ENCODE measurements around the gene KRT76.

The KRT76 gene

DNA sequence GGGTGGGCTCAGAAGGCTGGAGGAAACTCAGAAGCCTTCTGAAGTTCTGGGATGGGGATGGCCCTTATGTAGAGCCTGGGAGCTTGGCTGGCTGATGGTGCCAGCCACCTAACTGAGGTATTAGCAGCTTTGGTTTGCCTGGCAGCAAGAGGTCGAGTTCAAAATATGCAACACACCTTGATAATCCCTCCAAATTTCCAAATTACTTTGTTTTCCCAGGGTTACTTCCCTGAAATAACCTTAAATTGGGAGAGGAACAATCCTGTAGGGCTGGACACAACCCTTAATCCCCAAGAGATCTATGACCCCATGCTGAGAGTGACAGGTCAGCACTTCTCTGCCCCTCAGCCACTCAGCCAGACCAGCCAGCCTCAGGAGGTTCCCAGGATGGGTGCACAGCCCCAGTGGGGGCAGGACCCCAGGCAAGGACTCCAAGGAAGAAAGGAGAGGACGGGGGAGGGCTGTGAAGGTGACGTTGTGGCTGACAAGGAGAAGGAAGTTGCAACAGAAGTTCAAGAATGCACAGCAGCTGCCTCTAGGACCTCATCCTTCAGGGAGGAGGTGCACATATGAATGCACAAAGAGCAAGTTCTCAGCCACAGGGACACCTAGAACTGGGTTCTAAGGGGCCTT lies 55.2 kb downstream of the KRT76 start:
- POLR2A ChIA-PET, result no interaction called here
- CTCF ChIA-PET, result no interaction called here
- TF ChIP-seq FOXK2 (IDR thresholded peaks at IDR 0.05) (no peak), NFRKB (IDR thresholded peaks at IDR 0.05) (no peak), ELF4 (IDR thresholded peaks at IDR 0.05) (no peak), ARNT (IDR thresholded peaks at IDR 0.05) (no peak), CTBP1 (IDR thresholded peaks at IDR 0.05; ENCODE audit: borderline replicate concordance) (no peak), L3MBTL2 (conservative IDR thresholded peaks at IDR 0.05) (no peak), SUZ12 (IDR thresholded peaks at IDR 0.05) (no peak), HDGF (IDR thresholded peaks at IDR 0.05; ENCODE audit: borderline replicate concordance) (no peak), ZNF384 (IDR thresholded peaks at IDR 0.05) (no peak)
- no peak for DNase-seq (ENCODE audit: extremely low spot score)

DNA sequence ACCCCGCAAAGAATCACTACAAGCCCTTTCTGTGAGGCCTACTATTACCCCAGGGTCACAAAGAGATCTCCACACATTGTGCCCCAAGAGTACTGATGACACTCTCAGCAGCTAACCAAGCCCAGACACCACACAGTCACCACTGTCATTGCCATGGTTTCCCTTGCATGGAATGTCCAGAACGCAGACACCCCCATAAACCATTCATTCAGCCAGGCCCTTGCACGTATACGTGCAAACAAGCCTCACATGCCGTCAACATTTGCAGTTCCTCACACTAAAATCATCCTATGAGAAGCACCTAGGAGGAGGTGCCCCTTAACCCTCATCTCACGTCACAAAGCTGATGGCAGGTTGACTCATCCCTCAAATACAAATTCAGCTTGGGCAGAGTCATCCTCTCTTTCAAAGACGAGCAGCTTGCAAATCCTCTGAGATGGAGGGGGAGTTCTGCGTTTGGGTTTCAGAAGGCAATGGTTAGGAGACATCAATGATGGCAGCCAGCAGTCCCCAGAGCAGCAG lies 56.7 kb downstream of the KRT76 start:
- TF ChIP-seq ARNT (IDR thresholded peaks at IDR 0.05) (no peak), FOXM1 (IDR thresholded peaks at IDR 0.05; ENCODE audit: borderline replicate concordance) (no peak), LEF1 (IDR thresholded peaks at IDR 0.05; ENCODE audit: borderline replicate concordance) (no peak), HDGF (IDR thresholded peaks at IDR 0.05; ENCODE audit: borderline replicate concordance) (no peak), NFRKB (IDR thresholded peaks at IDR 0.05) (no peak), ZNF384 (IDR thresholded peaks at IDR 0.05) (no peak), SUZ12 (IDR thresholded peaks at IDR 0.05) (no peak), FOXK2 (IDR thresholded peaks at IDR 0.05) (no peak)
- ChIA-PET CTCF (no interaction called here), POLR2A (no interaction called here)
- no peak for DNase-seq (ENCODE audit: extremely low spot score)

Data from HEK293T (cell line).